ENCODE data around the gene ZMYND15.

ZMYND15 gene

DNA sequence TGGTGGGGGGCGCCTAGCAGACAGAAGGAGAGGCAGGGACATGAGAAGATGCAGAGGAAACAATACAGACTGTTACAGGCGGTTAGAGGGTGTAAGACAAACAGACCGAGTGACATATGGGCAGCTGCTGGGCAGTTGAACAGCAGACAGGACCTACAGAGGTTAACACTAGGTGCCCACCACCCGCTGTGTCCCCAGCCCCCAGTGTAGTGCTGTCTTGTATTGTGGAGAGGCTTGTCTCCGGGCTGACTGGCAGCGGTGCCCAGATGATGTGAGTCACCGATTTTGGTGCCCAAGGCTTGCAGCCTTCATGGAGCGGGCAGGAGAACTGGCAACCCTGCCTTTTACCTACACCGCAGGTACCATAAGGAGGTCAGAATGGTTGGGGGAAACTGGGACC is 2.5 kb downstream of the ZMYND15 start:
- H3K36me3 Mint-ChIP-seq: no peaks in the 10 kb centered on the region
- no peak overlapping the region for H3K27ac Mint-ChIP-seq
- no peak for ATAC-seq (replicated peaks)
- peaks cover 26 to 44% of the 10 kb centered on the region in 2 donors for H3K4me1 Mint-ChIP-seq
- DNase-seq: no peak
- peak overlapping the region in 1 of 2 donors; percentile 10 for H3K4me3 Mint-ChIP-seq
- H3K9me3 Mint-ChIP-seq: no peaks in the 10 kb centered on the region
- H3K27me3 Mint-ChIP-seq: peaks cover 44 to 48% of the 10 kb centered on the region in 2 donors

- H3K4me3 Mint-ChIP-seq: no peak overlapping the region
- H3K36me3 Mint-ChIP-seq: no peaks in the 10 kb centered on the region
- no peaks in the 10 kb centered on the region for H3K9me3 Mint-ChIP-seq
- DNase-seq (no peak), ATAC-seq (replicated peaks) (no peak)
- no peak overlapping the region for H3K27ac Mint-ChIP-seq
- peaks cover 45 to 48% of the 10 kb centered on the region in 2 donors for H3K27me3 Mint-ChIP-seq
- peaks cover 26 to 46% of the 10 kb centered on the region in 2 donors for H3K4me1 Mint-ChIP-seq
Measured at GRCh38 chr17:4742629-4743028, 3.0 kb downstream of the ZMYND15 start.

- no peak for ATAC-seq (replicated peaks)
- Mint-ChIP-seq H3K36me3 (no peaks in the 10 kb centered on the region), H3K27ac (no peak overlapping the region), H3K9me3 (no peaks in the 10 kb centered on the region), H3K4me3 (no peak overlapping the region), H3K27me3 (peaks cover 51 to 54% of the 10 kb centered on the region in 2 donors), H3K4me1 (peaks cover 29 to 50% of the 10 kb centered on the region in 2 donors)
- no peak for DNase-seq
Measured at GRCh38 chr17:4743216-4743615, 3.6 kb downstream of the ZMYND15 start.

- Mint-ChIP-seq H3K27me3 (peaks cover 58 to 61% of the 10 kb centered on the region in 2 donors), H3K27ac (no peak overlapping the region), H3K9me3 (no peaks in the 10 kb centered on the region), H3K4me1 (peaks cover 27 to 49% of the 10 kb centered on the region in 2 donors), H3K4me3 (no peak overlapping the region), H3K36me3 (no peaks in the 10 kb centered on the region)
- DNase-seq: no peak
- ATAC-seq (replicated peaks): no peak
Measured at GRCh38 chr17:4743898-4744297, 4.3 kb downstream of the ZMYND15 start.

DNA sequence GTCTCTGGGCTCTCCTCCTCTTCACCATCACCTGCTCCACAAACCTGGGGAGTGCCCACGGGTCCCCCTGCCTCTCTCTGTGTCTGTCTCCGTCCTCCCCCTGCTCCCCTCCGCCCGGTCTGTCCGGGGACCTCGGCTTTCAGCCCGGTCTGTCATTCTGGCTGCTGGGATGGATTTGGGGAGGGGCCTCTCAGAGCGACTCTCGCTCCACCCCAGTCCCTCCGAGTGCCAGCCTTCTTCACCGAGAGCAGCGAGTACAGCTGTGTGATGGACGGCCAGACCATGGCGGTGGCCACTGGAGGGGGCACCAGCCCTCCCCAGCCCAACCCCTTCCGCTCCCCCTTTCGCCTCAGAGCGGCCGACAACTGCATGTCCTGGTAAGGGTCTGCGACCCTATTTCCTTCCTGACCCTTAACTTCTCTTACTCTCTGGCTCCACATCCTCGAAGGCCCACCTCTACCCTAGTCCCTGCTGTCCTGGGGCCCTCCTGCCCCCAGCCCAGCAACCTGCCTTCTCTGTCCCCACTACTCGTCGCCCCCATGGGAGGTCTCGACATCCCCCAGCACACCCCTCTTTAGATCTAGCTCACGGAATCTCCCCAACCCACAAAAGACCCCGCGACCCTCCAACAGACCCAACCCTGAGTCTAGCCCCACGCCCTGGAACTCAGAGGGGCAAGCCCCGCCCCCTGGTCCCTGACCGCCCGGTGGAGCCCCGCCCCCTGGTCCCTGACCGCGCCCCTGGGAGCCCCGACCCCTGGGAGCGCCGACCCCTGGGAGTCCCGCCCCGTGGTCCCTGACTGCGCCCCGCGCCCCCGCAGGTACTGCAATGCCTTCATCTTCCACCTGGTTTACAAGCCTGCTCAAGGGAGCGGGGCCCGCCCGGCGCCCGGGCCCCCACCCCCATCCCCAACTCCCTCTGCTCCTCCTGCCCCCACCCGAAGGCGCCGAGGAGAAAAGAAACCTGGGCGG is 5.7 kb downstream of the ZMYND15 start:
- H3K4me3 Mint-ChIP-seq: peak overlapping the region in 1 of 2 donors; percentile 47

DNA sequence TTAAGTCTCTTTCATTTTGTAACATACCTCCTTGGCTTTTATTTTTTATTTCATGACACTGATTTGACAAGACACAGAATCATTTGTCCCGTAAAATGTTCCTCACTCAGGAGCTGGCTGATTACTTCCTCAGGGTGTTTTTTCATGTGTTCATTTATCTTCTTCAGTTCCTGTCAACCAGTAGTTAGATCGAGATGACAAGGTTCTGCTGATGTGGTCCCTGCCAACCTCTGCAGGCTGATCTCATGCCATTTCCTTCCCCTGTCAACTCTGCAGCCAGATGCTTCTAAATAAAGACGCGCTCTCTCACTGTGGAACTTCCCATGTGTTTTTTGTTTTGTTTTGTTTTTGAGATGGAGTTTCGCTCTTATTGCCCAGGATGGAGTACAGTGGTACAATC is 8.2 kb downstream of the ZMYND15 start:
- ATAC-seq (replicated peaks) (peak; percentile 89 to 92), DNase-seq (no peak)
- Mint-ChIP-seq H3K27me3 (peaks cover 45 to 69% of the 10 kb centered on the region in 2 donors), H3K4me1 (peaks cover 15 to 32% of the 10 kb centered on the region in 2 donors), H3K9me3 (no peaks in the 10 kb centered on the region), H3K36me3 (no peaks in the 10 kb centered on the region), H3K27ac (peak overlapping the region; percentile 52), H3K4me3 (peak overlapping the region; percentile 50 to 63)

More for the DNA sequence above, 5.7 kb downstream of the ZMYND15 start:
- H3K4me1 Mint-ChIP-seq: peaks cover 21 to 41% of the 10 kb centered on the region in 2 donors
- H3K36me3 Mint-ChIP-seq: no peaks in the 10 kb centered on the region
- no peak overlapping the region for H3K27ac Mint-ChIP-seq
- DNase-seq (no peak), ATAC-seq (replicated peaks) (no peak)
- no peaks in the 10 kb centered on the region for H3K9me3 Mint-ChIP-seq
- peaks cover 64% of the 10 kb centered on the region in 2 donors for H3K27me3 Mint-ChIP-seq

- Mint-ChIP-seq H3K4me3 (peak overlapping the region; percentile 5 to 22), H3K36me3 (no peaks in the 10 kb centered on the region), H3K27me3 (peaks cover 38 to 65% of the 10 kb centered on the region in 2 donors), H3K27ac (no peak overlapping the region), H3K4me1 (peaks cover 15 to 25% of the 10 kb centered on the region in 2 donors), H3K9me3 (no peaks in the 10 kb centered on the region)
- ATAC-seq (replicated peaks) (no peak), DNase-seq (no peak)
Measured at GRCh38 chr17:4748686-4749085, 9.1 kb downstream of the ZMYND15 start.

GRCh38 chr17:4750606-4751005 is 11.0 kb downstream of the ZMYND15 start:
- DNase-seq (no peak), ATAC-seq (replicated peaks) (no peak)
- Mint-ChIP-seq H3K4me3 (no peak overlapping the region), H3K27ac (no peak overlapping the region), H3K9me3 (no peaks in the 10 kb centered on the region), H3K27me3 (peaks cover 35 to 60% of the 10 kb centered on the region in 2 donors), H3K36me3 (no peaks in the 10 kb centered on the region), H3K4me1 (peaks cover 10 to 14% of the 10 kb centered on the region in 2 donors)

DNA sequence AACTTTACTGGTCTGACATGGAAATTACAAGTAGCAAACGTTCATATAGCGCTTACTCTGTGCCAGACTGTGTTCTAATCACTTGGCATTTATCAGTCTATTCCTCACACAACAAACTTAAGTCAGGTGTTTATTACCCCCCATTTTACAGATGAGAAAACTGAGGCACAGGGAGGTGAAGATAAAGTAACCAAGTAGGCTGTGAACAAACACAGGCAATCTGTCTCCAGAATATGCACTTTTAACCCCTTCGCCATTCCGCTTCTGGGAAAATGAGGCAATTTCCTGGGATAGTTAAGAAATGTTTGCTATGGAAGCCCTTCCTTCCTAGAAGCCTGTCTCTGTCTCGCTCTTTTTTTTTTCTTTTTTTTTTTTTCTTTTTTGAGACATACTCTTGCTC is 12.3 kb downstream of the ZMYND15 start:
- peaks cover 30 to 54% of the 10 kb centered on the region in 2 donors for H3K27me3 Mint-ChIP-seq
- H3K27ac Mint-ChIP-seq: no peak overlapping the region
- no peaks in the 10 kb centered on the region for H3K9me3 Mint-ChIP-seq
- peaks cover 10 to 13% of the 10 kb centered on the region in 2 donors for H3K4me1 Mint-ChIP-seq
- H3K4me3 Mint-ChIP-seq: no peak overlapping the region
- H3K36me3 Mint-ChIP-seq: no peaks in the 10 kb centered on the region
- DNase-seq (no peak), ATAC-seq (replicated peaks) (no peak)

DNA sequence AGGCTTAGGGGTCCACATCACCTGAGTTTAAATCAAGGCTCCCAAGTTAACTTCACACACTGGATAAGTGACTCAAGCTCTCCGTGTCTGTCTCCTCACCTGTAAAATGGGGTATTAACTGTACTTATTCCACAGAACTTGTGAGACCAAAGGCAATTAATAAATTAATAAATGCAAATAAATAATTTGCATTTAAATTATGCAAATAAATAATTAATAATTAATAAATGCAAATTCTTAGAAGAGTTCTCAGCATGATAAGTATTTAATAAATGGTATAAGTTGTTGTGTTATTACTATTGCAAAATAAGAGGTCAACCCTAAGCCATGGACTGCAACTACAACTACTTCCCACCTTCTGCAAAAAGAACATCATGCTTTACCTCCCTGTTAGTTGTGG is 13.8 kb downstream of the ZMYND15 start:
- Mint-ChIP-seq H3K27me3 (peaks cover 29 to 55% of the 10 kb centered on the region in 2 donors), H3K36me3 (no peaks in the 10 kb centered on the region), H3K9me3 (no peaks in the 10 kb centered on the region), H3K4me1 (peaks cover 3 to 4% of the 10 kb centered on the region in 2 donors), H3K4me3 (no peak overlapping the region), H3K27ac (no peak overlapping the region)
- DNase-seq (no peak), ATAC-seq (replicated peaks) (no peak)

DNA sequence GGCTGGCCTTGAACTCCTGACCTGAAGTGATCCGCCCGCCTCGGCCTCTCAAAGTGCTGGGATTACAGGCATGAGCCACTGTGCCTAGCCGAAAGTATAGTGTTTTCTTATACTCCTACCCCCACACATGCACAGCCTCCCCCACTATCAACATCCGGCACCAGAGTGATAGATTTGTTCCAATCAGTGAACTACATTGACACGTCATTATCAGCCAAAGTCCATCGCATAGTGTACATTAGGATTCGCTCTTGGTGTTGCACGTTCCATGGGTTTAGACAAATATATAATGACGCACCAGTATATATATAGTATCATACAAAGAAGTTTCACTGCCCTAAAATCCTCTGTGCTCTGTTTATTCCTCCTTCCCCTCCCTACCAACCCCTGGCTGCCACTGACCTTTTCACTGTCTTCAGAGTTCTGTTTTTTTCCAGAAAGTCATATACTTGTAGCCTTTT is 20.2 kb downstream of the ZMYND15 start:
- Mint-ChIP-seq H3K27ac (no peak overlapping the region), H3K4me1 (peaks cover 7 to 10% of the 10 kb centered on the region in 2 donors), H3K36me3 (no peaks in the 10 kb centered on the region), H3K27me3 (peaks cover 19 to 21% of the 10 kb centered on the region in 2 donors), H3K9me3 (no peaks in the 10 kb centered on the region), H3K4me3 (no peak overlapping the region)
- ATAC-seq (replicated peaks) (peak; percentile 42 to 64), DNase-seq (no peak)

DNA sequence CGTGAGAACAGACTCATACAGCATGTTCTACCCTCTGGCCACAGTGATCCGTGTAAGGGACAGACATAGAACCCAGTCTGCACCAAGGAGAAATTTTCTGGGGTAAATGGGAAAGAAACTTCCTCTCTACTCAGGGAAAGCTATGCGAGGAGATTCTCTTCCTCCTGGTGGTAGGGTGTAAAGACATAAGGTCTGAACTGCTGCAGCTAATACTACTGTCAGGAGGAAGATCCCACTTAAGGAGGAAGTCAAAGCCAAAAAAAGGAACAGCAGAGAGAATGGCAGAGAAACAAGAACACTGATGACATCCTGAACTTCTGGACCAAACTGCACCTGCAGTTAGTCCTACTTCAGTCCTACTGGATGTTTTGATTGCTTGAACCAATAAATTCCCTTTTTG is 25.0 kb downstream of the ZMYND15 start:
- ATAC-seq (replicated peaks) (no peak), DNase-seq (no peak)
- H3K36me3 Mint-ChIP-seq: no peaks in the 10 kb centered on the region
- H3K27me3 Mint-ChIP-seq: peaks cover 10 to 14% of the 10 kb centered on the region in 2 donors
- no peak overlapping the region for H3K4me3 Mint-ChIP-seq
- no peak overlapping the region for H3K27ac Mint-ChIP-seq
- H3K4me1 Mint-ChIP-seq: peaks cover 7 to 10% of the 10 kb centered on the region in 2 donors
- H3K9me3 Mint-ChIP-seq: no peaks in the 10 kb centered on the region

GRCh38 chr17:4766201-4766600 is 26.6 kb downstream of the ZMYND15 start:
- no peak overlapping the region for H3K27ac Mint-ChIP-seq
- no peaks in the 10 kb centered on the region for H3K36me3 Mint-ChIP-seq
- peak; percentile 19 to 47 for ATAC-seq (replicated peaks)
- H3K4me1 Mint-ChIP-seq: peaks cover 0 to 5% of the 10 kb centered on the region in 2 donors
- peaks cover 12 to 15% of the 10 kb centered on the region in 2 donors for H3K27me3 Mint-ChIP-seq
- DNase-seq: no peak
- no peak overlapping the region for H3K4me3 Mint-ChIP-seq
- H3K9me3 Mint-ChIP-seq: no peaks in the 10 kb centered on the region

- Mint-ChIP-seq H3K36me3 (no peaks in the 10 kb centered on the region), H3K4me3 (no peak overlapping the region), H3K4me1 (peaks cover 0 to 5% of the 10 kb centered on the region in 2 donors), H3K27ac (no peak overlapping the region), H3K9me3 (no peaks in the 10 kb centered on the region), H3K27me3 (peaks cover 12 to 16% of the 10 kb centered on the region in 2 donors)
- DNase-seq (no peak), ATAC-seq (replicated peaks) (no peak)
Measured at GRCh38 chr17:4766723-4767122, 27.1 kb downstream of the ZMYND15 start.

DNA sequence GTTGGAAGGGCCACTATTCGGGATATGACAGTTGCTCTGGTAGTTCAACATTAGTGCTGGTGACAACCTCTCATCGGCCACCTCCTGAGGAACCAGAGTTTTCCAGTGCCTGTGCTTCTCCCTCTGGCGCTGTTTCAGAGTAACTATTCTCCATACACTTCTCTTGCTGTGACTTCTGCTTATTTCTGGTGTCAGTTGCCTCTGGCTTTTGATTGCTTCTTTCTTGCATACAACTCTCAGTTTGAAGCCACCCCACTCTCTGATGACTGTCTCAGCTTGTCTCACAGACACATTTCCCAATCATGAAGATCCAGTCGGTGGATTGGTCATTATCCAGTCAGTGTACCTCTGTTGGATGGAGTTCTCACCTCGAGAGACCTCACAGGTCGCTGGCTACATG is 28.7 kb downstream of the ZMYND15 start:
- DNase-seq: no peak
- peaks cover 12 to 25% of the 10 kb centered on the region in 2 donors for H3K27me3 Mint-ChIP-seq
- H3K27ac Mint-ChIP-seq: no peak overlapping the region
- no peak for ATAC-seq (replicated peaks)
- H3K4me1 Mint-ChIP-seq: peaks cover 0 to 5% of the 10 kb centered on the region in 2 donors
- H3K4me3 Mint-ChIP-seq: no peak overlapping the region
- no peaks in the 10 kb centered on the region for H3K36me3 Mint-ChIP-seq
- no peaks in the 10 kb centered on the region for H3K9me3 Mint-ChIP-seq

Data from stimulated activated naive B cell treated with anti-CD40 and anti-IgM and Interleukin-4, amounts not matched to agents 10 μg/mL and 1 μg/mL and 100 μg/mL, for 72 hours (primary cell).